HL-60 (cell line): ENCODE results near the gene DNAJC25.

Experiments
- DNase-seq, 2 experiments: peaks; one replicate each; pipeline ENCODE4 v3.0.0-alpha.2; 2010 to 2020; ENCODE audit warnings: low read depth in 1 of 2, low spot score in 1 of 2
- H3K27ac ChIP-seq: fragments of 250-450 bp; sonication (Bioruptor Pico); replicated peaks from 2 replicates; pipeline ENCODE4 v1.5.1; 2020; ENCODE audit warnings: mild to moderate bottlenecking, moderate library complexity
- H3K27me3 ChIP-seq: fragments of 250-450 bp; sonication (Bioruptor Pico); 2 replicates; pipeline ENCODE4 v1.5.1; 2021; ENCODE audit warnings: mild to moderate bottlenecking, moderate library complexity; ENCODE audit not compliant: insufficient read depth, poor library complexity, severe bottlenecking
- H3K4me3 ChIP-seq: replicated peaks from 2 replicates; pipeline ENCODE4 v1.5.1; 2011; ENCODE audit warnings: mild to moderate bottlenecking, control low read depth, low read length; ENCODE audit not compliant: insufficient read depth
- GABPA ChIP-seq: IDR thresholded peaks from 2 replicates; pipeline ENCODE4 v1.6.1; 2012; ENCODE audit warnings: low read depth
- POLR2AphosphoS5 ChIP-seq: IDR thresholded peaks from 2 replicates; pipeline ENCODE4 v1.6.1; 2012; ENCODE audit warnings: low read depth
- SPI1 ChIP-seq: IDR thresholded peaks from 2 replicates; pipeline ENCODE4 v1.6.1; 2012; ENCODE audit warnings: low read depth, mild to moderate bottlenecking, borderline replicate concordance
- TF ChIP-seq, protein P1 (sequence below): IDR thresholded peaks from 2 replicates; pipeline ENCODE4 v1.6.1; 2012; ENCODE audit warnings: low read depth; ENCODE audit not compliant: insufficient replicate concordance
- TF ChIP-seq, protein P2 (sequence below): IDR thresholded peaks from one replicate; pipeline ENCODE4 v1.5.1; 2011; ENCODE audit warnings: low read length, control low read depth, inconsistent platforms; ENCODE audit not compliant: insufficient read depth

The DNAJC25 gene

DNA sequence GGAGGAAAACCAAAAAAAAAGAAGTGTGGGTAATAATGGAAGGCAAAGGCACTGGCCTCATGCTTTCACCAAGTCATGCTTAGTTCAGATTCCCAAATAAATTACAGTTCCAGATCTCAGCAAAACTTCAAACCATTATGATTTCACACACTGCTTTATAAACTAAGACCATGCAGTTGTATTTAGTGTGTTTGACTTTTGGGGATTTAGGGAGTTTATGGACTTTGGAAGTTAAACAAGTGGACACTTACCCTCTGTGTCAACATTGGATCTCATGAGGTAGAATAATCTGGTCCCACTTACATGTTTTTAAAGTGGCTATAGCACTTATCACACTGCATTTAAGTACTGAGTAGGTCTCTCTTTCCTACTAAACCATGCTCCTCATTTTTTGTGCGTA is 3.7 kb downstream of the DNAJC25 start:
- TF ChIP-seq SPI1 (no peak), GABPA (no peak), POLR2AphosphoS5 (no peak)
- TF ChIP-seq, protein P1, sequence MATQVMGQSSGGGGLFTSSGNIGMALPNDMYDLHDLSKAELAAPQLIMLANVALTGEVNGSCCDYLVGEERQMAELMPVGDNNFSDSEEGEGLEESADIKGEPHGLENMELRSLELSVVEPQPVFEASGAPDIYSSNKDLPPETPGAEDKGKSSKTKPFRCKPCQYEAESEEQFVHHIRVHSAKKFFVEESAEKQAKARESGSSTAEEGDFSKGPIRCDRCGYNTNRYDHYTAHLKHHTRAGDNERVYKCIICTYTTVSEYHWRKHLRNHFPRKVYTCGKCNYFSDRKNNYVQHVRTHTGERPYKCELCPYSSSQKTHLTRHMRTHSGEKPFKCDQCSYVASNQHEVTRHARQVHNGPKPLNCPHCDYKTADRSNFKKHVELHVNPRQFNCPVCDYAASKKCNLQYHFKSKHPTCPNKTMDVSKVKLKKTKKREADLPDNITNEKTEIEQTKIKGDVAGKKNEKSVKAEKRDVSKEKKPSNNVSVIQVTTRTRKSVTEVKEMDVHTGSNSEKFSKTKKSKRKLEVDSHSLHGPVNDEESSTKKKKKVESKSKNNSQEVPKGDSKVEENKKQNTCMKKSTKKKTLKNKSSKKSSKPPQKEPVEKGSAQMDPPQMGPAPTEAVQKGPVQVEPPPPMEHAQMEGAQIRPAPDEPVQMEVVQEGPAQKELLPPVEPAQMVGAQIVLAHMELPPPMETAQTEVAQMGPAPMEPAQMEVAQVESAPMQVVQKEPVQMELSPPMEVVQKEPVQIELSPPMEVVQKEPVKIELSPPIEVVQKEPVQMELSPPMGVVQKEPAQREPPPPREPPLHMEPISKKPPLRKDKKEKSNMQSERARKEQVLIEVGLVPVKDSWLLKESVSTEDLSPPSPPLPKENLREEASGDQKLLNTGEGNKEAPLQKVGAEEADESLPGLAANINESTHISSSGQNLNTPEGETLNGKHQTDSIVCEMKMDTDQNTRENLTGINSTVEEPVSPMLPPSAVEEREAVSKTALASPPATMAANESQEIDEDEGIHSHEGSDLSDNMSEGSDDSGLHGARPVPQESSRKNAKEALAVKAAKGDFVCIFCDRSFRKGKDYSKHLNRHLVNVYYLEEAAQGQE = no peak
- TF ChIP-seq, protein P2, sequence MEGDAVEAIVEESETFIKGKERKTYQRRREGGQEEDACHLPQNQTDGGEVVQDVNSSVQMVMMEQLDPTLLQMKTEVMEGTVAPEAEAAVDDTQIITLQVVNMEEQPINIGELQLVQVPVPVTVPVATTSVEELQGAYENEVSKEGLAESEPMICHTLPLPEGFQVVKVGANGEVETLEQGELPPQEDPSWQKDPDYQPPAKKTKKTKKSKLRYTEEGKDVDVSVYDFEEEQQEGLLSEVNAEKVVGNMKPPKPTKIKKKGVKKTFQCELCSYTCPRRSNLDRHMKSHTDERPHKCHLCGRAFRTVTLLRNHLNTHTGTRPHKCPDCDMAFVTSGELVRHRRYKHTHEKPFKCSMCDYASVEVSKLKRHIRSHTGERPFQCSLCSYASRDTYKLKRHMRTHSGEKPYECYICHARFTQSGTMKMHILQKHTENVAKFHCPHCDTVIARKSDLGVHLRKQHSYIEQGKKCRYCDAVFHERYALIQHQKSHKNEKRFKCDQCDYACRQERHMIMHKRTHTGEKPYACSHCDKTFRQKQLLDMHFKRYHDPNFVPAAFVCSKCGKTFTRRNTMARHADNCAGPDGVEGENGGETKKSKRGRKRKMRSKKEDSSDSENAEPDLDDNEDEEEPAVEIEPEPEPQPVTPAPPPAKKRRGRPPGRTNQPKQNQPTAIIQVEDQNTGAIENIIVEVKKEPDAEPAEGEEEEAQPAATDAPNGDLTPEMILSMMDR = no peak
- no peak for DNase-seq
- H3K27ac ChIP-seq = no peak overlapping the region
- H3K27me3 ChIP-seq = no peaks in the 10 kb centered on the region
- H3K4me3 ChIP-seq = no peak overlapping the region

DNA sequence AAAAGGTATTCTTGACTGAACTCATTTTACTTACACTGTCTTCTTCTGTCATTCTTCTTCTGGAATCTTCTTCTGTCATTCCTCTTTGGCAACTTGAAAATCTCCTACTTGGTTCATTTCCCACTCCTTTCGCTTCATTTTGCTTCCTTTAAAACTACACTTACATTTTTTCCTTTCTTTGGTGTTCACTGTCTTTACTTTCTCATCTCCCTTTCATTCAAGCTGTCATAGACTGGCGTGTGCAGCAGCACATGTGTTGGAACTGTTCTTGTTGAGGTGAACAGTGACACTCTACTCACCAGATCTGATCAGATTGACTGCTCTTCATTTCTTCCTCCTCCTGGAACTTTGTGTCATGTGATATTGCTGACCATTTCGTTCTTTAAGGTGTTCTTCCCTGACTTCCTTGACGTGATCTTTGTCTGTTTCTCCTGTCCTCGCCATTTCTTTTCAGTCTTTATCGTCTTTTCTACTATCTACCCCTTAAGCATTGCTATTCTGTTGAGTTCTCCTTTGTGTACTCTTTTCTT is 6.4 kb downstream of the DNAJC25 start:
- DNase-seq = no peak
- H3K27me3 ChIP-seq = no peaks in the 10 kb centered on the region
- TF ChIP-seq, protein P2 = no peak
- TF ChIP-seq GABPA (no peak), SPI1 (no peak), POLR2AphosphoS5 (no peak)
- TF ChIP-seq, protein P1 = no peak
- H3K4me3 ChIP-seq = no peak overlapping the region
- no peak overlapping the region for H3K27ac ChIP-seq

DNA sequence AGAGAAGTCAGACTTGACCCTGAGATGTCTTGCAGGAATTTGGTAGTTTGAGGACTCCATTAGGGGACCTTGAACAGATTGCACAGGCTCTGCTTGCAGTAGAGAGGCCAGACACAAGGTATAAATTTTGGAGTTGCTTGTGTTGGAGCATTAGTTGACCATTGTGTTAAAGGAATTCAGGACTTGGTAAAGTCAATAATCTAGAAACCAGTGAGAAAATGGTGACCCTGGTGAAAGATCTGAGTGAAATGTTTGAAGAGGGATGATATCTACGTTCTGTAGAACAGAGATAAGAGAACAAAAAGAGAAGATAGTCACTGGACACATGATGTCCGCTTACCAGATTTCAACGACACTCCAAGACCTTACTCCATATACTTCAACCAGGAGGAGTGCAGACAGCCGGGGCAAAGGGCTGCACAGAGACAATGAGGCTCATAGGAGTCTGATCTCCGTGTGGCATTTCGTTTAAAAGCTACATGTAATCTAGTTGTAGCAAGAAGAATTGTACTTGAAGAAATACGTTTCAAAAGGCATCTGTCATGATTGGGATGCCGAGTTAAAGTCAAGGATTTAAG is 13.2 kb downstream of the DNAJC25 start:
- Histone ChIP-seq H3K27ac (no peak overlapping the region), H3K4me3 (no peak overlapping the region), H3K27me3 (no peaks in the 10 kb centered on the region)
- no peak for DNase-seq
- TF ChIP-seq, protein P1 = no peak
- TF ChIP-seq SPI1 (no peak), POLR2AphosphoS5 (no peak), GABPA (no peak)
- TF ChIP-seq, protein P2 = no peak
